ENCODE data around the gene PSENEN. TPM values are rescaled to one million over a fixed set of nuclear protein-coding genes. Genes with fewer than 3 reads are reported as not detected.

The PSENEN gene
- total RNA-seq, 1 donor from 2014 or later, result 31.7 TPM

DNA sequence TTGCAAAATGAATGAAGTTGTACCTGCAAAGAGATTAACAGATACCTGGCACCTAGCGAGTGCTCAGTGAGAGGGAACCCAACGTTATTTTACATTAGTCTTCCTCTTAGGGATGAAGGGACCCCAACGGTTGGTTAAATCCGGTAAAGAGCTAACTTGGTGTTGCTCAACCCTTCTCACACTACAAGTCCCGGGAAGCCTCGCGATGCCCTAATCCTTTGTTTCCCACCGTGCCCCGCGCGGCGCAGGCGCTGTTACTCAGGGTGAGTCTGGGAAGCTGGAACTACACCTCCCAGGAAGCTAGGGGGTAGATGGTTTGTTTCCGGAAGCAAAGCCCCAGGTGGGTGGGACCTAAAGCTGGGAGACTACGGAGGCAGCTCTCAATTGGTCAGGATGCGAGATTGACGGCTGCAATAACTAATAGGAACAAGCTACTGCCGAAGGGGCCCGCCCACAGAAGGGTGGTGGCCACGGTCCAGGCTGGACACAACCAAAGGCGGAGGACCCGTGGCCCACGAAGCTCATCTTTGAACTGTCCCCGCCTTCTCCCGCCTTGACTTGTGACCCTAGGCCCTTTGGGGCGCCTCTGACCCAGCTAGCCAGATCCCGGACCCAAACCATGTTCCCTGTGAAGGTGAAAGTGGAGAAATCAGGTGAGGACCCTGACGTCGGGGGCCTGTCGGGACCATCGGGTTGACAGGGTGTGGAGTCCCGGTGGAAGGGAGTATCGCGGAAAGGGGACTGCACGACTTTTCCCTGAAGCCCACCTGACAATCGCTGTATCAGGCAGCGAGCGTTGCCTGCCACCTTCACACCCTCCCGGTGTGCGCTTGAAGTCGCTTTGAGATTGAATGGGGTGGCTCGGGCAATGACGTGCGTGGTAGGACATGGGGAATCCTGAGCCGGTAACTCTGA, 2.9 kb downstream of the PSENEN start, which contains the start of gene LIN37:
LIN37 (plus strand) TSS at position 471 of the 915 bp plus-strand sequence; CDS start at position 620, 149 bp downstream.
- ATAC-seq (peak; percentile 80), DNase-seq (ENCODE audit: low spot score) (peak; percentile 100)

DNA sequence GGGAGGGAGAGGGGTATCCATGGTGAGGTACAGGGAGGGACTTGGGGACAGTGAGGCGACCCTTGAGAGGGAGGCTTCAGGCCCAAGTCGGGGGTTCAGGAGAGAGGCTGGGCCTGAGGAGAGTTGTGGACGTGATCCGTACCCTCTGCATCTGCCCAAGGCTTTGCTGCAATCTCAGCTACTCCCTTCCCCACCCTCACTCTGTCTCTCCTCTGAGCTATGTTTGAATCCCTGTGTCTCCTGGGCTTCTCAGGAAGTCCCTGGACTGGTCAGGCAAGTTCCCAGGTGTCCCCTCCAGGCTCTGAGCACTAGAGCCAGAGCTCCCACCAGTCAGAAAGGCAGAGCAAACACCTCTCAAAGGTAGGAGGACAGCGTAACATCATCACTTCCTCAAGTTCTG, 4.7 kb downstream of the PSENEN start:
- ATAC-seq (no peak), DNase-seq (ENCODE audit: low spot score) (no peak)

DNA sequence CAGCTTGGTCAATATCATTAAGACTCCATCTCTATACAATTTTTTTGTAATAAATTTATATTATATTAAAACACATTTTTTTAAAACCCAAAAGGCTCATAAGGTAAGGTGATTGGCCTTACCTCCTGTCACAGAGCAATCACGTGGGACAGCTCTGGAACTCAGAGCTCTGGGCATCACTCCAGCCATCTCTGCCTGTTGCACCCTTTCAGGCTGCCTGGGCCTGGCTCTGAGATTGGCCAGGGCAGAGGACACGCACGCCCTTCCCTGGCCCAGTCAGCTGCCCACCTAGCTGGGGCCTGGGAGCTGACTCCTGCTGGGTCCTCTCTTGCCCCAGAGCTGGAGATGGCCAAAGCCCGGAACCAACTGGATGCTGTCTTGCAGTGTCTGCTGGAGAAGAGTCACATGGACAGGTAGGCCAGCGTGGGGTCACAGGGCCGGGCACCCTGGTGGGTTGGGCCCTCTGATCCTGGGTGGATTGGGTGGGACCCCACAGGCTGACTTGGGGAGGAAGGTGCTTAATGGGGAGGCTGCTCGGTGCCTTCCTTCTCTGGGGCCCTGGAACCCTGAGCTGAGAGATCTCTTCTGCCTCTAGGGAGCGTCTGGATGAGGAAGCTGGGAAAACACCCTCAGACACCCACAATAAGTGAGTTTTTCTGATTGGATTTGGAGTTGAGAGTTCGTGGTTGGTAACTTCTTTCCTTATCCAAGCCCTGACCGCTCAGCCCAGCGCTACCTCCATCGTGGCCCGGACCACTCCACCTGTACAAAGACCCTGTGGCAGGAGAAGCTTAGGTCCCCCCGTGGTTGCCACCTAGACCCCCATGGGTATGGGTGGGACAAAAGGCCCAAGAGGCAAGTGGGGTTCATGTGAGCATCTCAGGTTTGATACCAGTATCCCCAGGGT, 6.6 kb downstream of the PSENEN start:
- DNase-seq (ENCODE audit: low spot score) (peak; percentile 70), ATAC-seq (peak; percentile 28)

DNA sequence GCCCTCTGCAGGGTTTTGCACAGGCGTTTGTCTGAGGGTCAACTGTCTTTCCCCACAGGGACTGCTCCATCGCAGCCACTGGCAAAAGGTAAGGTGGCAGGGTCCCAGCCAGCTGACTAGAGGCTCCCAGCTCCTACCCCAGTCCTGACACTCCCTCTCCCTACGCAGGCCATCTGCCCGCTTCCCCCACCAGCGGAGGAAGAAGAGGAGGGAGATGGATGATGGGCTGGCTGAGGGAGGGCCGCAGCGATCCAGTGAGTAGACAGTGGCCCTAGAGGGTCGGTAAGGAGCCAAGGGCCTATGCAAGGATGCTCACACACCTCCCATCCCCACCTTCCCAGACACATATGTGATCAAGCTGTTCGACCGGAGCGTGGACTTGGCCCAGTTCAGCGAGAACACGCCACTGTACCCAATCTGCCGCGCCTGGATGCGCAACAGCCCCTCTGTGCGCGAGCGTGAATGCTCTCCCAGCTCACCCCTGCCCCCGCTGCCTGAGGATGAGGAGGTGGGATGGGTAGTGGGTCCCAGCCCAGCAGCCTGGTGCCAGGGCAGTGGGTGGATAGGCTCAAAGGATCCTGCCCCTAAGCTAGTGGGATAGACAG, 7.4 kb downstream of the PSENEN start:
- ATAC-seq (no peak), DNase-seq (ENCODE audit: low spot score) (no peak)

DNA sequence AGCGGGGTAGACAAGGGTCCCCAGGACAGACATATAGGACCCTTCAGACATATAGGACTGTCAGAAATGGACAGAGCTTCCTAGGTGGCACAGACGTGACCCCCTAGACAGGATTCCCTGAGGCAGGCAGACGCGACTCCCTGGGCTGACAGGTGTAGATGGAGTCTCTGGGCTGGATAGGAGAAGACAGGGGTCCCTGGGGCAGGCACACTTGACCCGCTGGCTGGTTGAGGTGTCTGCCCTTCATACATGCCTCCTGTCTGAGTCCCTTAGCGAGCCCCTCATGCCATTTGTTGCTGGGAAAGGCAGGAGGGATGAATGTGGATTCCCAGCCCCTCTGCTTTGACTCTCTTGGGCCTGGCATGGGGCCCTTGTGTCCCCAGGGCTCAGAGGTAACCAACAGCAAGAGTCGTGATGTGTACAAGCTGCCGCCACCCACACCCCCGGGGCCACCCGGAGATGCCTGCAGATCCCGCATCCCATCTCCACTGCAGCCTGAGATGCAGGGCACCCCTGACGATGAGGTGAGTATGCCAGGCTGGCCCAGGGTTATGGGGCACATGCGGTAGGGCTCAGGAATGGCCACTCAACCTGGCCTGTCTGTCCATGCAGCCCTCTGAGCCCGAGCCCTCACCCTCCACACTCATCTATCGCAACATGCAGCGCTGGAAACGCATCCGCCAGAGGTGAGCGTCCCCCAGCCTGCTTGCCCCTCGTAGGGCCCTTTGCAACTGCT, 8.4 kb downstream of the PSENEN start:
- no peak for ATAC-seq
- no peak for DNase-seq (ENCODE audit: low spot score)

DNA sequence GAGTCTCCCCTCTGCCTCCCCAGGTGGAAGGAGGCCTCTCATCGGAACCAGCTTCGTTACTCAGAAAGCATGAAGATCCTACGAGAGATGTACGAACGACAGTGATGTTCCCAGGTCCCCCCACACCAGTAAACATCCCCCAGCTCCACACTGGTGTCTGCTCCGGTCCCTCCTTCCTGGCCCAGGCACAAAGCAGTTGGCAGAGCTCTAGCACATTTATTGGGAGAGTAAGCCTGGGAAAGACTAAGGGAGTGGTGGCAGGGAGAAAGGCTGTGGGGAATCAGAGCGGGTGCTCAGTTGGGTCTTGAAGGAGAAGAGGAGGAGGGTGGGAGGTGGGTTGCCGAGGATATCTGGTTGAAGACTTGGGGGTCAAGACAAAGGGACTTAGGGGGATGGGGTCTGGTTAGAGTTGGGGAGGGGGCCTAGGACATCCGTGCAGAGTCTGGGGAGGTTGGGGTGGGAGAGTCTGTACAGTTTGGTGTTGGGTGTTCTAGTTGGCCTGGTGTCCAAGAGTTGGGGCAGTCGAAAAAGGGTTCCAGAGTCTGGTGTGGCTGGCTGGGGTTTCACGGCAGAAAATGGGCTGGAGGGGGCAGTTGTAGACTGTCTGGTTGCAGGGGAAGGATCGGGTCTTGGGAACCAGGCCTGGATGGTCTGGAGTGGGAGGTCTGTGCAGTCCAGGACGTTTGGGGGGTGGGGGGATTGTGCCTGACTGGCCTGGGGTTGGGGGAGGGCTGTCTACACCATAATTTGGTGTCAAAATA, 9.1 kb downstream of the PSENEN start:
- DNase-seq (ENCODE audit: low spot score), result no peak
- ATAC-seq, result no peak

DNA sequence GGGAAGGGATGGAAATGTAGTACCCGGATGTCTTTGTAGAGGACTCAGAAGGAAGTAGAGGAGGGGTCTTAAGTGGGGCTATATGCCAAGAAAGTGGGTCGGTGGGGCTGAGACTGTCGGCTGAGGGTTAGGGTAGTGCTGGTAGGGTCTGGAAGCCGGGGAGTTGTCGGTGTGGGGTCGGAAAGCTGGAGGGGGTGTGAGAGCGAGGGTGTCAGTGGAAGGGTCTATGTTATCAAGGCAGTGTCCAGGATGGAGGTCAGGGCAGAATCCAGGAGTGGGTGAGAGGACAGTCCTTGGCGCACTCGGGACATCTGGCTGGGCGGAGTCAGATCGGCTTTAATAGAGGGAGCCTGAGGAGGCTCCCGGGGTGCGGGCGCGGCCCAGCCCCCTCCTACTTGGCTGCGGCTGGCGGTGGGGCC, 9.7 kb downstream of the PSENEN start:
- DNase-seq (ENCODE audit: low spot score) (no peak), ATAC-seq (no peak)

DNA sequence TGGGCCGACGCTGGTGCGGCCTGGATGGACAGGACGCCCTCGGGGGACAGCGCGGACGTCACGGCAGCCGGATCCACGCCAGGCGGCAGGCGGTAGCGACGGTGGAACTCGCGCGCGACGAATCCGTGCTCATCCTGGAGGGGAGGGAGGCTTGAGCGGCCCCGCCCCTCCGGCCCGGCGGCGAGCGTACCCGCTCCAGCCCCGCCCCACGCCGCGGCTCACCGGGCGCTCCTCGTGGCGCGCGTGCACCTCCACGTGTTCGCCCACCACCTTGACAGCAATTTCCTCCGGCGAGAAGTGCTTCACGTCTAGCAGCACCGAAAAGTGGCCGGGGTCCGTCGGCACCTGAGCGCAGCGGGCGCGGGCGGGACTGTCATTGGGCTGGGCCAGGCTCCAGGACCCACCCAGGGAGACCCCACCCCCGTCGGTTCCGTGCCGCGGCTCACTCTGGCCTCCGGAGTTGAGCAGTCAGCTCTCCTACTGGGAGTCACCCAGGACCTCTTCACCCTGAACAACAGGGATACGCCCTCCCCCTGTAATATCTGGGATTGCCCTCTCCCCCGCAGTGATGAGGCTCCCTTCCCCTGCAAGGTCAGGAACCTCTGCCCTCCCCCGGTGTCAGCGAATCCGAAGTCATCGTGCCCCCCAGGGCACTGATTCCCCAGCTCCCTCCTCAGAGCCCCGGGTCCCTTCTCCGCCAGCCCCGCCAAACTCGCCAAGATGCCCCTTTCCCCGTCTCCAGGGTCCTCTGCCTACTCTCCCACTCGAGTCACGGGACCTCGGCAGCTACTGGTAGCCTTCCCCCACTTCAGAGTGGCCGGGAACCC, 10.3 kb downstream of the PSENEN start:
- DNase-seq (ENCODE audit: low spot score), result peak; percentile 67
- ATAC-seq, result no peak

DNA sequence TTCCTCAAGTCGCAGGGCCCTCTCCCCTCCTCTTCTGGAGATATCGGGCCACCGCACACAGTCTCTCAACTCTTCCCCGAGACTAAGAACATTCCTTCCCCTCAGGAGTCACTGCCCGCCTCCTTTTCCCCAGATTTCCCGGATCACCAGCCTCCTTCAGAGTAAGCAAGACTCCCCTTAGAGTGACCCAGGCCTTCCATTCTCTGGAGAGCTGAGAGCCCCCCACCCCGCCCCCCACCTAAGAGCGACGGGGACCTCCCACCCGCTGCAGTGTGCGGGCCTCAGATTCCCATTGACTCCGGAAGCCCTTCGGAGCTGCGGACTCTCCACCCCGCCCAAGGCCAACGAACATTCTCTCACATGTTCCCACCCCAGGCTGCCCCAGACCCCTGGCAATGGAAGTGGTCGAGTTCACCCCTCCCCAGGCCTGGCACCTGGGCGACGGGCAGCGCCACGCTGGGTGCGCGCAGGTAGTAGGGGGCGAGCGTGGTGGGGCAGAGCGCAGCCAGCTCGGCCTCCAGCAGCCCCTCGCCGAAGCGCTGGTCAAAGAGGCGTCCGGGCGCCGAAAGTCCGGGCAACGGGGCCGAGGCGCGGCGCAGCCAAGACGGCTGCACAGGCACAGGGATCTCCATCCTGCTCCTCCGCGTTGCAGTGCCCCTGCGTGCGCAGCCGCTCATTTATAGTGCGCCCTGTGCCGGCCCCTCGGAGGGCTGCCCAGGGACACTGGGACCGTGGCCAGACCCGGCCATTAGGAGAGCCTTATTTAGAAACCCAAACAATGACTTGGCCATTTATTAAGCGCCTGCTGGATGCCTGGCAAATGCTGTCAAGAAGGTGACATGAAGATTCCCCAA, 11.2 kb downstream of the PSENEN start, which contains the start of gene HSPB6:
HSPB6 (minus strand) TSS at position 653 of the 854 bp plus-strand sequence; CDS start at position 632, 21 bp downstream.
- DNase-seq (ENCODE audit: low spot score), result no peak
- ATAC-seq, result no peak

DNA sequence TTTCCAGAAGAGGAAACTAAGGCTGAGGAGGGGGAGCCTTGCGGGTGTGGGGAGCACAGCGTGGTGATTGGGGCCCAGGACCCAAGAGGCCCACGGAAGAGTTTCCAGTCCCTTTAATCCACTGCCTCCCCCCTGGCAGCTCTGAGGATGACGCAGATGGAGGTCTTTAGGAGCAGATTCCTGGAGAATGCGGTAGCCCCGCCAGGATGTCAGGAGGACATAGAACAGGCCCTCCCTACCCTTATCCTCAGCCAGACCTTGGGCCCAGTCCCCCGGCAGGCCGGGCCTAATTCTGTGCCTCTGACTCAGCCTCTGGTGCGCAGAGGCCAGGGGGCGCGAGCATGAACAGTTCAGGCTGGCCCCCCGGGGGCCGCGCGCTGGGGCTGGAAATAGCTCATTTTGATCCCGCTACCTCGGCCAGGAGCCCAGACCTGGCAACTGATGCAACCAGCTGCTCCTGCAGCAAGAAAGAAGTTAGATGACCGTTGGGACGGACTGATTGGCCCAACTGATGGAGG, 11.8 kb downstream of the PSENEN start:
- peak; percentile 66 for DNase-seq (ENCODE audit: low spot score)
- peak; percentile 19 for ATAC-seq

DNA sequence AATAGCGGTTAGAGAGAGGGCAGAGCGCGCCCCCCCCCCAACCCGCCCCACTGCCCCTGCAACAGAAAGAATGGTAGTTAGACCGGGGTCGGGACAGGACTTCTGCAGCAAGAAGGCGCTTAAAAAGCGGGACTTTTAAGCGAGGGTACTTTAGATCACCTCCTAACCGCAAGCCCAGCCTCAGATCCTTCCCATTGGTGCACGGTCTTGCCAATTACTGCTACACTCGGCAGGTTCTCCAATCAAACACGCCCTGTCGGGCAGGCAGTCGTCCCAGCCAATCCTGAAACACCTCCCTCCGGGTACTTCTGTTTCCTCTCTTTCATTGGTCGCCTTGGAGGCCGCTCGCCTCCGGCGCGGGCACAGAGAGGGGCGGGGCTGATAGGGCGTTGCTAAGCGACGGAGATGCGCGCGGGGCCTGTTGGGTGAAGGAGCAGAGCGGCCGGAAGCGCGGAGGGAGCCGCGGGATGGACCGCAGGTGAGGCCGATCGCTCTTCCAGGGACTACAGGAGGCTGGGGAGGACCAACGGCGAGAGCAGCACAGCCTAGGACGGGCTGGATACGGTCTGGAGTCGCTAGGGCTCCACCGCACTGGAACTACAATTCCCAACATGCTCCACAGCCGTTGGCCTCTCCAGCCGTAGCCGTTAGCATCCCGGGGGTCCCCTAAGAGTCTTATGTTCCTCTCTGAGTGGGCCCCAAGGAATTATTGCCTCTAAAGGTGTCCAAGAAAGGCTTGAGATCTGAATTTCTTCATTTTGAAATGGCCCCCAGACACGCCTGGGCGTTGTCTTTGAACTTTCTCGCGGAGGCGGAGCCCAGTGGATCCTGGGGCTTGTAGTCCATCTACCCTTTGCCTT, 12.5 kb downstream of the PSENEN start, which contains the start of gene PROSER3:
PROSER3 (plus strand) TSS at position 428 of the 860 bp plus-strand sequence; CDS start at position 468, 40 bp downstream.
- DNase-seq (ENCODE audit: low spot score), result peak; percentile 99

DNA sequence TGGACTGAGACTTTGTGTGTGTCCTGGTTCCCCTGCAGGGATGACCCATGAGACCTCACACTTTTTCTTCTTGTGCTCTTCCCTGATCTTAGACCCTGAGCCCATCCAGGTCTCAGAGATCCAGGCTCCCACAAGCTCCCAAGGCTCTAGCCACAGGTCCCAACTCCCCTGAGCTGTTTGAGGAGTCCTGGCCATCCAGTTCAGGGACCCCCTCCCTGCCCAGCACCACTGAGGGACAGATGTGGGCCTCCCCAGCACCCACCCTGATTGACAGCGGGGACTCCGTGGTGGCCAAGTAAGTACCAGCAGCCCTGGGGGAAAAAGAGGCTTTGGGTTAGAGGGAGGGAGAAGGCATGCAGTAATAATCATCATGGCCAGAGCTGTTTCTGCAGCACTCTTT, 14.2 kb downstream of the PSENEN start:
- DNase-seq (ENCODE audit: low spot score) (no peak), ATAC-seq (no peak)

More for the DNA sequence above, 12.5 kb downstream of the PSENEN start, which contains the start of gene PROSER3:
- ATAC-seq, result peak; percentile 91

DNA sequence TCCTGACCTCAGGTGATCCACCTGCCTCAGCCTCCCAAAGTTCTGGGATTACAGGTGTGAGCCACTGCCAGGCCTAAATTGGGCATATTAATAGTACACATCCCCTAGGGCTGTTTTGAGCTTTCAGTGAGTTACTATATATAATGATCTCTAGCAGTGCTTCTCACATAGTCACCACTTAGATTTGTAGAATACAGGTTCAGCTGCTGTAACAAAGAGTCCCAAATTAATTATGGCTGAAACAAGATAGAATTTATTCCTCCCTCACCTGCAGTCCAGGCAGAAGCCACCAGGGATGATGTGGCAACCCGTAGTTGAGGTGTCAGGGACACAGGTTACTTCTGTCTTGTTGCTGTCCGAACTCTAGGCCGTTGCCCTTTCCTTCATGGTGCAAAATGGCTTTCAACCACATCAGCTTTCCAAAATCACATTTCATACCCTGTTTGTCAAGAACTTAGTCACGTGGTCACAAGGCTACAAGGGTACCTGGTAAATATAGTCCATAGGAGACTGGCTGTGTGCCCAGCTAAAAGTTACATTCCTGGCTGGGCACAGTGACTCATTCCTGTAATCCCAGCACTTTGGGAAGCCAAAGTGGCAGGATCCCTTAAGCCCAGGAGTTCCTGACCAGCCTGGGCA, 15.4 kb downstream of the PSENEN start:
- no peak for DNase-seq (ENCODE audit: low spot score)
- no peak for ATAC-seq

DNA sequence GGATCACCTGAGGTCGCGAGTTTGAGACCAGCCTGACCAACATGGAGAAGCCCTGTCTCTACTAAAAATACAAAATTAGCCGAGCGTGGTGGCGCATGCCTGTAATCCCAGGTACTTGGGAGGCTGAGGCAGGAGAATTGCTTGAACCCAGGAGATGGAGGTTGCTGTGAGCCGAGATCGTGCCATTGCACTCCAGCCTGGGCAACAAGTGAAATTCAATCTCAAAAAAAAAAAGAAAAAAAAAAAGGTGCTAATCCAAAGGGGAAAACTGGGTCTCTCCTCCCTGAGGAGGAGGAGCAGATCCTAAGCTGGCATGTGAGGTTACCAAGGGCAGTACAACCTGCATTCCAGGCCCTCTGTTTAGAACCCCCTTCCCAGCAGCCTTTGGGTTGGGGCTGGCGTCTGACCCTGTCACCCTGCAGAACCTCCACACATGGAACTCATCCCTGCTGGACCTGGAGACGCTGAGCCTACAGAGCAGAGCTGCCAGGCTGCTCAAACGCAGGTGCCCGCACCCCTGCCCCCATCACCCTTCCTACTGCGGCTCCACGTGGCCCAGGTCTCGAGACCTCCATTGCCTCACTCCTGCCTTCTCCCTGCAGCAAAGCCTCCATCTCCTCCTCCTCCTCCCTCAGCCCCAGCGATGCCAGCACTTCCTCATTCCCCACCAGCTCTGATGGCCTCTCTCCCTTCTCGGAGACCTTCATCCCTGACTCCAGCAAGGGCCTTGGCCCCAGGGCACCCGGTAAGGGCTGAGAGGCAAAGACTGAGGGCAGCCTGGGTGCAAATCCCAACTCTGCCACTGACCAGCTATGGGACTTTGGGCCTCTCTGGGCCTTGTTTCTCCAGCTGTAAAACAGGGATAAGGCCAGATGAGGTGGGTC, 19.2 kb downstream of the PSENEN start:
- ATAC-seq (no peak), DNase-seq (ENCODE audit: low spot score) (no peak)

All from left lobe of liver (tissue), 2 donors.